Activated CD4-positive, alpha-beta T cell treated with anti-CD3 and anti-CD28 coated beads, Interleukin-2, amount 50 U/mL, for 1 hour (primary cell): ENCODE data around the gene RBL1.
"Not testable (repeated sequence)": the region's sequence is repeated elsewhere in the genome, so short reads cannot be mapped to it uniquely, and the experiment has no call there.

ENCODE experiments used
- DNase-seq: peaks from one replicate; pipeline ENCODE4 v3.0.0-alpha.2; 2020

Gene RBL1, protein sequence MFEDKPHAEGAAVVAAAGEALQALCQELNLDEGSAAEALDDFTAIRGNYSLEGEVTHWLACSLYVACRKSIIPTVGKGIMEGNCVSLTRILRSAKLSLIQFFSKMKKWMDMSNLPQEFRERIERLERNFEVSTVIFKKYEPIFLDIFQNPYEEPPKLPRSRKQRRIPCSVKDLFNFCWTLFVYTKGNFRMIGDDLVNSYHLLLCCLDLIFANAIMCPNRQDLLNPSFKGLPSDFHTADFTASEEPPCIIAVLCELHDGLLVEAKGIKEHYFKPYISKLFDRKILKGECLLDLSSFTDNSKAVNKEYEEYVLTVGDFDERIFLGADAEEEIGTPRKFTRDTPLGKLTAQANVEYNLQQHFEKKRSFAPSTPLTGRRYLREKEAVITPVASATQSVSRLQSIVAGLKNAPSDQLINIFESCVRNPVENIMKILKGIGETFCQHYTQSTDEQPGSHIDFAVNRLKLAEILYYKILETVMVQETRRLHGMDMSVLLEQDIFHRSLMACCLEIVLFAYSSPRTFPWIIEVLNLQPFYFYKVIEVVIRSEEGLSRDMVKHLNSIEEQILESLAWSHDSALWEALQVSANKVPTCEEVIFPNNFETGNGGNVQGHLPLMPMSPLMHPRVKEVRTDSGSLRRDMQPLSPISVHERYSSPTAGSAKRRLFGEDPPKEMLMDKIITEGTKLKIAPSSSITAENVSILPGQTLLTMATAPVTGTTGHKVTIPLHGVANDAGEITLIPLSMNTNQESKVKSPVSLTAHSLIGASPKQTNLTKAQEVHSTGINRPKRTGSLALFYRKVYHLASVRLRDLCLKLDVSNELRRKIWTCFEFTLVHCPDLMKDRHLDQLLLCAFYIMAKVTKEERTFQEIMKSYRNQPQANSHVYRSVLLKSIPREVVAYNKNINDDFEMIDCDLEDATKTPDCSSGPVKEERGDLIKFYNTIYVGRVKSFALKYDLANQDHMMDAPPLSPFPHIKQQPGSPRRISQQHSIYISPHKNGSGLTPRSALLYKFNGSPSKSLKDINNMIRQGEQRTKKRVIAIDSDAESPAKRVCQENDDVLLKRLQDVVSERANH

DNA sequence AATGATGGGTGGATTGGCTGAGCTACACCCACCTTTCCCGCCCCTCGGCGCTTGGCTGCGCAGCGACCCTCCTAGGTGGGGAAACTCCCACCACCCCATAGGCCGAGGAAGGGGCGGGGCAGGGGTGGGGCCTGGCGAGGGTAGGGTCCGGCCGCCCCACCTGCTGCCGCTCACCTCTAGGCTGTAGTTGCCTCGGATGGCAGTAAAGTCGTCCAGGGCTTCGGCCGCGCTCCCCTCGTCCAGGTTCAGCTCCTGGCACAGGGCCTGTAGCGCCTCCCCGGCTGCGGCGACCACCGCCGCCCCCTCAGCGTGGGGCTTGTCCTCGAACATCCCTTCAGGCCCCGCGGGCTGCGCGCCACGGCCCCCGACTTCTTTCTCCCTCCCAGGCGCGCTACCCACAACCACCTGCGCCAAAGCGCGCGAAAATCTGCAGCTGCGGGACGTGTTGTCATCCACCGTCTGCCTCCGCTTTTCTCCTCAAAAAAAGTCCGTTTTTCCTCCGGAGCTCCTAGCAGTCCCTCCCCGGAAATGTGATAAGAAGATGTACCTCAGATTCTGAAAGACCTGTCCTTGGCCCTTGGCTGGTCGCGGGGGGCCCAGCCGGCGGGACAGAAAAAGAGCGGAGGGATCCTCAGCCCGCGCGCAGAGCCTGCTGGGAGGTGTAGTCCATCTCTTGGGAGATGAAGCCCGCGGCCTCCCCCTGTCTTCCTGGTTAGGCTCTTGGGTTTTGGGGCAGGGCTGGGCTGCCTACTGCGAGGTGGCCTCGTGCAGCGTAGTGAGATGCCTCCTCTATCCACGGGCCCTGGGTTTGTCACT lies at the start of gene RBL1:
RBL1 (minus strand) TSS at position 399 of the 816 bp plus-strand sequence; CDS start at position 330, 69 bp downstream.
- DNase-seq: peak; percentile 78

DNA sequence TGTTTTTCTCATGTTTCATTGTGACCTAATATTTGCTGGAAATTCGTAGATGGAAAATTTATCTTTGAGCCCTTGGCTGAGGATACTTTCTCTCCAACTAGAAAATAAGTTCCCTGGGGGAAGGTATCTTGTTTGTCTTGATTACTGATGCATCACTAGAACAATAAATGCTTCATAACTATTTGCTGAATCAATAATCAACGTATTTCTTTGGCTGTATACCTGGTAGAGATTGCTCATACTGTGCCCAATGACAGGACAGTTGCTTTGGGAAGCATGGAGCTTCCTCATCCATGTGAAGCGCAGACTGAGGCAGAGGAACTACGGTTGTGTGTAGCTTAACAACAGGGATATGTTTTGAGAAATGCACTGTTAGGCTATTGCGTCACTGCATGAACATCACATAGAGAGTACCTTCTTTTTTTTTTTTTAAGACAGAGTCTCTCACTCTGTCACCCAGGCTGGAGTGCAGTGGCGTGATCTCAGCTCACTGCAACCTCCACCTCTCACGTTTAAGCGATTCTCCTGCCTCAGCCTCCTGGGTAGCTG lies 49.1 kb upstream of the RBL1 start:
- DNase-seq: no peak

DNA sequence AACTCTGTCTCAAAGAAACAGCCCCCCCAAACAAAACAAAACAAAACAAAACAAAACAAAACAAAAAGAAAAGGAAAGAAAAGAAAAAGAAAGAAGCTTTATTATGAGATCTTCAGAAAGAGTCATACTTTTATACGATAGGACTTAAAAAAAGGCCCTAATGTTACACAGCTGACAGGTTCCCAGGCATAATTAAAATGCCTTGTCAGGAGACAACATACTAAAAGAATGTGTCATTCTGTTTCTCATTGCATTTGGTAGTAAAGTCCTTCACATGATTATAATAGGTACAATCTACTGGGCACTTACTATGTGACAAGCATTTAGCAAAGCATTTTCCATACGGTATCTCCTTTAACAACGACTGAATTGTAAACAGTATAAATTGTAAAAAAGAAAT lies 46.9 kb upstream of the RBL1 start:
- DNase-seq: no peak

DNA sequence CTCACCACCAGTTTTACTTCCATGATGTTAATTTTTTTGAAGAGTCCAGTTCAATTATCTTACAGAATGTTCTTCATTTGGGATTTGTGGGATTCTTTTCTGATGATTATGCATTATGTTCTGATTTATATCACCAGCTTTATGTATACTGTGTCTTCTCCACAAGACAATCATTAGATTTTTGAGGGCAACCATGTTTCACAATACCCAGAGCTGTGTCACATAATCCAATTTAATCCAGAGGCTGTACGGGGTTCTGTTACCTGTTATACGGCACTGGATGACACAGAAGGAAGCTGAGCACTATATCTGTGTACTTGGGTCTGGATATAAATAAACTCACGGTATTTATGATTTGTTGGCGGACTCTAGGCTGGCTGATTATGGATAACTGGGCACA lies 41.8 kb upstream of the RBL1 start:
- DNase-seq: no peak

DNA sequence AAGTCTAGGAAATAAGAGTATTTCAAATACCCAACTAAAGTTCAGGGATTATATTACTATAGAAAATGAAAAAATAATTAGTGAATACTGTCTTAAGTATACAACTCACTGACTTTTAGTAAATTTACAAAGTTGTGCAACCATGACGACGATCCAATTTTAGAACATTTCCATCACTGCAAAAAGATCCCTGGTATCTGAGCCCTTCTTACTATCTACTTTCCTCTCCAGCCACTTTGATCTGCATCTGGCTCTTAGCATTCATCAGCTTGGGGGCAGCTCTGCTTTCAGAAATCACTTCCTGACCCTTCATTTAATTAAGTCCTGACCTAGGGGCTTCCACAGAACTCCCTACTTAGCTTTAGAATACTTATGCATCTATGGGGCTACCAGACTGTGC lies 38.2 kb upstream of the RBL1 start:
- DNase-seq: no peak

DNA sequence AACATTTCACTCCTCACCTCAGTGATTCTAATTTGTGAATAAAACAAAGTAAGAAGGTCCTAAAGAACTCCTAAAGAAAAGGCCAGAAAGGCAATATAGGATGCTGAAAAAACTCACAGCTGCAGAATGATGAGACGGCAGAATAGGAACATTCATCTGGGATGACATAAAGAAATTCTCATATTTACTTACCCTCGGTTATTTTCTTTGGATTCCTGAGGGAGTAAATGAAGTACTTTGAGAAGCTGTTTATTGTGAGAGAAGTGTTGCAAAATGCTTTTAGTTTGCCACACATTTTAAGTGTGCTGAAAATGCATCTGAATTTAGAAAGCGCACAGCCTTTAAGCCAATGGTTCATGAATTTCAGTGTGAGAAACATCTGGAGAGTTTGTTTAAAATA lies 35.7 kb upstream of the RBL1 start:
- no peak for DNase-seq

DNA sequence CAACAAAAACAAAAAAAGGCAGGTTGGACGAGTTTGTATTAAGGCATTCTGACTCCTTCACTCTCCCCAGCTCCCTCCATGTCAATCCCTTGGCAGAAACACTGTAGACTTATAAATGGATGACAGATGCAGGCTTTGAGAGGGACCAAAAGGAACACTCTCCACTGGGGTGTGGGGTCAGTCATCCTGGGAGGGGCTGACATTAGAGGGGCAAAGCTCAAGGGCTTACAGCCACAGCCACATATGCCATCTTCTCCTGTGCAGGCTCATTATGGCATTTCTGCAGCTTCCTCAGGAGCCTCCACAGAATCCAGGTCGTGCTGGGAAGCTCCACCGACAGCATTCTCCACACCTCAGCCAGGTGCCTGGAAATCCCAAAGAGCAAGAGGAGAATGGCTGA lies 33.0 kb upstream of the RBL1 start:
- DNase-seq: no peak

DNA sequence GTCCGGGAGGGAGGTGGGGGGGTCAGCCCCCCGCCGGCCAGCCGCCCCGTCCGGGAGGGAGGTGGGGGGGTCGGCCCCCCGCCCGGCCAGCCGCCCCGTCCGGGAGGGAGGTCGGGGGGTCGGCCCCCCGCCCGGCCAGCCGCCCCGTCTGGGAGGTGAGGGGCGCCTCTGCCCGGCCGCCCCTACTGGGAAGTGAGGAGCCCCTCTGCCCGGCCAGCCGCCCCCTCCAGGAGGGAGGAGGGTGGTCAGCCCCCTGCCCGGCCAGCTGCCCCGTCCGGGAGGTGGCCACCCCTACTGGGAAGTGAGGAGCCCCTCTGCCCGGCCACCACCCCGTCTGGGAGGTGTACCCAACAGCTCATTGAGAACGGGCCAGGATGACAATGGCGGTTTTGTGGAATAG lies 30.5 kb upstream of the RBL1 start:
- DNase-seq: not testable (repeated sequence)

DNA sequence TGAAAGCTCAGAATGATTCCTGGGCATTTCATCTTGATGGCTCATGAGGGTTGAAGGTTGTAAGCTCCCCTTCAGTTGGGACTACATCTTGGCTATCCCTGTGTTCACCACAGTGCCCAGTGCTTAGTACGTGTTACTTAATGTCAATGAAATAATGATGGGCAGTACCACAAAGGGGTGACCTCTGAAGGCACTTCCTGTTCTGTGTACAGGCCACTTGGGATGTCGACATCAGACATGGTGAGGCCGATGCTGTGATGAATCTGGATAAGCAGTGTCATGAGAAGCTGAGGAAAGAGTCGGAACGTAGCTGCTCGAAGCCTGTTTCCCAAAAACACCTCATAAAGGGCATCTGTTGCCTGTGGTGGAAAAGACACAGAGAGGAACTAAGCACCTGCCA lies 27.6 kb upstream of the RBL1 start:
- DNase-seq: no peak

DNA sequence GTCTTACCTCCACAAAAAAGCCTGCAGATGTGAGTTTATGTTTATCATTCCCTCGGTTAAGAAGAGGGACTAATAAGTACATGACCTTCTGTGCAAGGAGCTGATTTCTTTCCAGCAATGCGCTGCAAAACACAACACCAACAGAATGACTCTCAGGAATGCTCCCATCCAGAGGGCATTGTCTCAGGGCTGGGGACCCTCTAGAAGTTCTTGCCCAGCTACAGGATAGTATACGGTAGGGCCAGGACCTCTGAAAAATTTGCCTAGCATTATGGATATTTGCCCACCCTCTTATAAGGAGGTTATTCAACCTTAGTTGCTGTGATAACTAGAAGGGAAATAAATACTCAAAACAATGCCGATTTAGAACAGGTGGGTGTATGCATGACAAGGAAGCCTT lies 24.7 kb upstream of the RBL1 start:
- no peak for DNase-seq

DNA sequence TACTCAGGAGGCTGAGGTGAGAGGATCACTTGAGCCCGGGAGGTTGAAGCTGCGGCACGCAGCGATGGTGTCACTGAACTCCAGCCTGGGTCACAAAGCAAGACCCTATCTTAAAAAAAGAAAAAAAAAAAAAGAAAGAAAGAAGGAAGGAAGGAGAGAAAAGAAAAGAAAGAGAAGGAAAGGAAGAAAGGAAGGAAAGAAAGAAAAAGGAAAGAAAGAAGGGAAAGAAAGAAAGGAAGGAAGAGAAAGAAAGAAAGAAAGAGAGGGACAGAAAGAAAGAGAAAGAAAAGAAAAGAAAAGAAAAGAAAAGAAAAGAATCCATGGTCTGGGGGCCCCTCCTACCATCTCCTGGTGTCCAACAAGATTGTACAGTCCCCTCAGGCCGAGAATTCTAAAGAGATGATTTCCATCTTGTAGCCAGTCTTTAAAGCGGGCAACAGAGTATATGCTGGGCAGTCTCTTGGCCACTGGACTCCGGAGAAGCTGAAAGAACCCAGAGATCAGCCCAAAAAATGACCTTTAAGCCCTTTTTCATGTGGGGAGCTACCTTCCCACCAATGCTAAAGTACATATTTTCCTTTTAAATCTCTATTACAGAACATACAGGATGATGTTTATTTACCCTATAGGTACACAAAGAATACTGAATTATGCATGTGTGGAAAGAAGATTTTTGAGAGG lies 23.7 kb upstream of the RBL1 start:
- no peak for DNase-seq

DNA sequence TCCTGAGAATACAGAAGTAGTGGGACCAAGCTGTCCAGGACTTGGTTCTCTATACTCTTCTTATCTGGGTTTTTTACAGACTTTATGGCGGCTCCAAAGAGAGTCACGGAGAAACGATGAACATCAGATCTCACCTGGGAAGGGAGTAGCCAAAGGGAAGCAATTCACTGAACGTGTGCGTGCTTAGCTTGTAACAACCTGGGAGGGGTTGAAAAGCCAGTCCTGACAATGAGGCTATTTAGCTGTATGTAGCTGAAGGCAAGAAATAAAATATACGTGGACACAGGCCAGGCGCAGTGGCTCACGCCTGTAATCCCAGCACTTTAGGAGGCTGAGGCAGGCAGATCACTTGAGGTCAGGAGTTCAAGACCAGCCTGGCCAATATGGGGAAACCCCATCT lies 18.2 kb upstream of the RBL1 start:
- no peak for DNase-seq

DNA sequence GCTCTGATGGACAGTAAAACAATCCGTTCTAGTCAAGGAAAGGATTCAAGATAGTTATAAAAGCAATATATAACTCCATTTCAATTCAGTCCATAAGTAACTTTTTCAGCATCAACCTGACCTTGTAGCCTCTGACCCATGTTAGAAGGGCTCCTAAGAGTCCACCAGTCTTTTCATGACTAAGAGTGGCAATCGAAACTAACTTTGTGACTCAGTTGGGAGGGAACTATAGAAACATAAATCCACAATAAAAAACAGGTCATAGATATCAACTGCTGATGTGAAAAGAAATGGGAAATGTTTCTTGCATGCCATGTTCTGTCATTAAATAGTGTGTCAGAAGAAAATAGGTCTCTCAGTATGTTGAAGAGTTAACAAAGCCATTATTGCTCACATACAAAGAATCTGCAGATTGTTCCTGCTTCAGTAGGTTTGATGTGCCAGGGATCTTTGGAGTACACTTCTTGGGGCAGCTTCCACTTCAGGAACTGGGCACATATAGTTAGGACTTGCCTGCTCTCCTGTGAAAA lies 16.2 kb upstream of the RBL1 start:
- DNase-seq: no peak

DNA sequence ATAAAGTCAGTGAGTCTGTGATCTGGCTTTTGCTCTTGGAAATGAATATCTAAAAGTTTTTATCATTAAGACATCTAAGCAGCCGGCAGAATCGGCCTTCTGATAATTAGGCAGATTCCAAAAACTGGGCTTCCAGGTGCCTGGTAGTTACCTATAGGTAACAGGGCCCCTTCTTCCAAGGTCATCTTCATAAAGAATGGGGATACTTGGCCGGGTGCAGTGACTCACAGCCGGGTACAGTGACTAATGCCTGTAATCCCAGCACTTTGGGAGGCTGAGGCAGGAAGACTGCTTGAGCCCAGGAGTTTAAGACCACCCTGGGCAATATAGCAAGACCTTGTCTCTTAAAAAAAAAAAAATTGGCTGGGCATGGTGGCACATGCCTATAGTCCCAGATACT lies 12.9 kb upstream of the RBL1 start:
- DNase-seq: no peak

DNA sequence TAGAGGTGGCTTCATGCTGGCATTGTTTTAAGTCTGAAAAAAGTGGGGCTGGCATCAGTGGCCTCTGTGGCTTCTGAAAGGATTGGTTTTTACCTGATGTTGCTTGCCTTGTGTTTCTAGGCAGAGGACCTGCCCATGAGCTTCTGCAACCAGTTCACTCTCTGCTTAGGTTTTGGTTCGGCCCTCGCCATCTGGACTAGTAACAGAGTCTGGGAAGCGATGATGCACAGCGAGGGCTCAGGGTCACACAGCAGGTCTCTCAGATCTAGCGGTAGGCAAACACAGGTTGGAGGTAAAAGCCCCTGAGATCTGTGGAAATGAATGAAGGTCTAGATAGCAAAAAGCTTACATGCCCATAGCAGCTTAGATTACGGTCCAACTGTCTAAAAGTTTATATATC lies 6.8 kb upstream of the RBL1 start:
- no peak for DNase-seq

DNA sequence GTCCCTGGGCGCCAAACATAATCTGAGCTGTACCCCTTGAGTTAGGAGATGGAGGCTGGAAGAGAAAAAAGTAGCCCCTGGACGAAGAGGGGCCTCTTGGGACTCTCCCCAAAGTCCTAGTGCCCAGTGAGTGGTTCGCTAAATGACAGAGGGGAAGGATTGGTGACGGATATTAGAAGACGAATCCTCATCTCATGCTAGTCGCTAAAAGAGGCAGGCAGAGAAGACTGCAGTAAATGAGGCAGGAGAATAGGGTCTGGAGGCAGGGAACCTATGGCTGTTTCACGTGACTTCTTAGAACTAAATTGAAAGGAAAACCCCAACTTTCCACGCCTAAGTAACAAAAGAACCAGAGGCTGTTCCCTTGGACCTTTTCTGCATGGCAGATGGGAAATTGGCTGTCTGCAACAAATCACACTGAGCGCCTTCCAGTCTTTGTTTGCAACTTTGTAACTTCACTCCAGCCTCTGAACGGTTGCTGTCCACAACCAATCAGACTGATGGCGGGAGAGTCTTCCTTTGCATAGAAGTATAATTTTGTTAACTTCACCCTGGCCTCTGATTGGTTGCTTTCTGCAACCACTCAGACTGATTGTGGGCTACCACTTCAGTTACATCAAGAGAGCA lies 731 bp upstream of the RBL1 start:
- no peak for DNase-seq

DNA sequence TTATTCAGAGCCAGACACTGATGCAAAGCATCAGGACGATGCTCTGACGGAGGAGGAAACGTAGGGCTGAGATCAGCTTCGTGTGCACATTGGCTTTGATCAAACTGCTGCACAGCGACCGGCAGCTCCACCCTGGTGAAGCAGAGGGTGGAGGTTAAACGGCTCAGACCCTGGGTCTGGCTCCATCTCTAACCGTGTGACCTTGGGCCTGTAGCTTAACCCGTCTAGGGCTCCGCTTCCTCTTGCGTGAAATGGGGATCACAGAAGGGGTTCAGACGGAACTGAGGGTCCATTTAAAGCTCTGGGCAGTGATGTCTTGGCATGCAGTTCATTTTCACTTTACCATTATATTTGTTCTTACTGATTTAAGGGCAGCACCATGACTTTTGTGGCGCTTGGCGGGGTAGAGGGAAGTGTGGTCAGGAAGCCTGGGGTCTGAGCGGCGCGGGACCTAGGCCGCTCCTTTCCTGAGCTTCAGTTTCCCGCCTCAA lies 644 bp downstream of the RBL1 start:
- peak; percentile 58 for DNase-seq

DNA sequence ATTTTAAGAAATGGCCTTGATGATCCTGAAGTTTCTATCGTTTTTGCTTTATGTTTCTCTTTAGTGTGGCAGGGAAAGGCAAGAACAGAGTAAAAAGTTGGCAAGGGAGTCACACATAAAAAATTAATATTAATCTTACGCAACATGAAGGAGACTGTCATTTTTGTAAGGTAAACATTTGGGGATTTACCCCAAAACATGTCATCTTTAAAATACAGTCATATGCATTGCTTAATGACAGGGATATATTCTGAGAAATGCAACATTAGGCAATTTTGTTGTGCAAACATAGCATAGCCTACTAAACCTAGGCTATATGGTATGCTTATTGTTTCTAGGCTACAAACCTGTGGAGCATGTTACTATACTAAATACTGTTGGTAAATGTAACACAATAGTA lies 5.4 kb downstream of the RBL1 start:
- no peak for DNase-seq

DNA sequence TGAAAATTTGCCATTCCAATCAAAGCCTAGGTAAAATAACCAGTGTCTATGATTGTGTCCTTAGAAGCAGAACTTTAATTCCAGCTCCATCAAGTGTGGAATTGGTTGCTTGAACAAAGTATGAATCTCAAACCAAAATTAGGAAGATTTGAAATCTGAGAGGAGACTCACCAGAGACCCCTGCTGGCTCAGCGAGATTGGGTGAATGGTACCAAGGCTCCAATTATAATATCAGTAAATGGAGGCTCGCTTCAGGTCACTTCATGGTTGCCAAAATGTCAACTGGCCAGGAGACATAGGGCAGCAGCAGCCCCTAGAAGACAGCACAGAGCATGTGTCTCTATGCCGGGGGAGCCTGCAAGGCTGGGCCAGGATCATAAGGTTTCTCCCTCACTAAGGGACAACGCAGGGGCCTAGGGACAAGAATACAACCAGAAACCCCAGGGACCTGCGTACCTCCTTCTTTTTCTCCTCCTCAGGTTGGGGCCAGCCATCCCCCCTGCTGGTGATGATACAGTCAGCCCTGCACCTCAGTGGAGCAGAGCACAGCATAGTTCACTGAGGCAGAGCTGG lies 14.0 kb downstream of the RBL1 start:
- peak; percentile 56 for DNase-seq

DNA sequence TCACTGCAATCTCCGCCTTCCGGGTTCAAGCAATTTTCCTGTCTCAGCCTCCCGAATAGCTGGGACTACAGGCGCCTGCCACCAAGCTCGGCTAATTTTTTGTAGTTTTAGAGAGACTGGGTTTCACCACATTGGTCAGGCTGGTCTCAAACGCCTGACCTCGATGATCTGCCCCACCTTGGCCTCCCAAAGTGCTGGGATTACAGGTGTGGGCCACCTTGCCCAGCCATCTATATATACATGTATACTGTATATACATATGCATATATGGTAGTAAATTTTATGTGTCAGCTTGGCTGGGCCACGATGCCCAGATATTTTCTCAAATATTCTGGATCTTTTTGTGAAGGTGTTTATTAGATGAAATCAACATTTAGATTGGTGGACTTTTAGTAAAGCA lies 18.8 kb downstream of the RBL1 start:
- DNase-seq: no peak
